ENCODE data around the gene TMEM120B.

TMEM120B gene

DNA sequence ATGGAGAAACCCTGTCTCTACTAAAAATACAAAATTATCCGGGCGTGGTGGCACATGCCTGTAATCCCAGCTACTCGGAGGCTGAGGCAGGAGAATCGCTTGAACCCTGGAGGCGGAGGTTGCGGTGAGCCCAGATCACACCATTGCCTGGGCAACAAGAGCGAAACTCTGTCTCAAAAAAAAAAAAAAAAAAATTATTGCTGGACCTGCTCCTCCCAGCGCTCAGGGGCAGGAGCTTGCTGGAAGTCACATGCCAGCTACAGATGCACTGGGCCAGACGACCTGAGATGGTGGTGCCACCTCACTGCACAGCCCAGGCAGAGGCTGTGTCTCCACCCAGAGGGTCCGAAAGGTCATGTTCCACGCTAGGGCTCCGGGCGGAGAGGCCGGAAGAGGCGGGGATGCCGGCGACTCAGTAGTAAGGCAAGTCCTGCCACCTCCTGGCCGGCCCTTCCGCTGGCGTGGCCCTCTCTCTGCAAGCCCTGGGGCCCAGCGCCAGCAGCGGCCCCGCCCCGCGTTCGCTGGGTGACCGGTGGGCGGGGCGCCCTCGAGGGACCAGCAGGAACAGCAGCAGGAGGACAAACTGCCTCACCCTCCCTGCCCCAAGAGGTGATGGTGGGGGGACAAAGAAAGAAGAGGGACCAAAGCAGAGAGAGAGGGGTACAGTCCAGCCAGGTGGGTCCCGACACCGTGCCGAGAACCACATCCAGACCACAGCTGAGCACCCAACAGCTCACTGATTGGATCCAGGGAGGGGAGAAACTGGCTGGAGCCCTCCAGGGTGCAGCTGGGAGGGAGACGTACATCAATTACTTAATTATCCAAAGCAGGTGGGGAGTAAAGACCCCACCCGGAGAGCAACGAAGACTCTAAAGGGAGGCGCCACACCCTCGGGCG, 84.6 kb downstream of the TMEM120B start:
- DNase-seq (ENCODE audit: extremely low read depth, low read depth) = peak; percentile 80
- TF ChIP-seq, protein P1, sequence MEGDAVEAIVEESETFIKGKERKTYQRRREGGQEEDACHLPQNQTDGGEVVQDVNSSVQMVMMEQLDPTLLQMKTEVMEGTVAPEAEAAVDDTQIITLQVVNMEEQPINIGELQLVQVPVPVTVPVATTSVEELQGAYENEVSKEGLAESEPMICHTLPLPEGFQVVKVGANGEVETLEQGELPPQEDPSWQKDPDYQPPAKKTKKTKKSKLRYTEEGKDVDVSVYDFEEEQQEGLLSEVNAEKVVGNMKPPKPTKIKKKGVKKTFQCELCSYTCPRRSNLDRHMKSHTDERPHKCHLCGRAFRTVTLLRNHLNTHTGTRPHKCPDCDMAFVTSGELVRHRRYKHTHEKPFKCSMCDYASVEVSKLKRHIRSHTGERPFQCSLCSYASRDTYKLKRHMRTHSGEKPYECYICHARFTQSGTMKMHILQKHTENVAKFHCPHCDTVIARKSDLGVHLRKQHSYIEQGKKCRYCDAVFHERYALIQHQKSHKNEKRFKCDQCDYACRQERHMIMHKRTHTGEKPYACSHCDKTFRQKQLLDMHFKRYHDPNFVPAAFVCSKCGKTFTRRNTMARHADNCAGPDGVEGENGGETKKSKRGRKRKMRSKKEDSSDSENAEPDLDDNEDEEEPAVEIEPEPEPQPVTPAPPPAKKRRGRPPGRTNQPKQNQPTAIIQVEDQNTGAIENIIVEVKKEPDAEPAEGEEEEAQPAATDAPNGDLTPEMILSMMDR (IDR thresholded peaks at IDR 0.05; ENCODE audit: low read depth, low read length) = peak; percentile 32

DNA sequence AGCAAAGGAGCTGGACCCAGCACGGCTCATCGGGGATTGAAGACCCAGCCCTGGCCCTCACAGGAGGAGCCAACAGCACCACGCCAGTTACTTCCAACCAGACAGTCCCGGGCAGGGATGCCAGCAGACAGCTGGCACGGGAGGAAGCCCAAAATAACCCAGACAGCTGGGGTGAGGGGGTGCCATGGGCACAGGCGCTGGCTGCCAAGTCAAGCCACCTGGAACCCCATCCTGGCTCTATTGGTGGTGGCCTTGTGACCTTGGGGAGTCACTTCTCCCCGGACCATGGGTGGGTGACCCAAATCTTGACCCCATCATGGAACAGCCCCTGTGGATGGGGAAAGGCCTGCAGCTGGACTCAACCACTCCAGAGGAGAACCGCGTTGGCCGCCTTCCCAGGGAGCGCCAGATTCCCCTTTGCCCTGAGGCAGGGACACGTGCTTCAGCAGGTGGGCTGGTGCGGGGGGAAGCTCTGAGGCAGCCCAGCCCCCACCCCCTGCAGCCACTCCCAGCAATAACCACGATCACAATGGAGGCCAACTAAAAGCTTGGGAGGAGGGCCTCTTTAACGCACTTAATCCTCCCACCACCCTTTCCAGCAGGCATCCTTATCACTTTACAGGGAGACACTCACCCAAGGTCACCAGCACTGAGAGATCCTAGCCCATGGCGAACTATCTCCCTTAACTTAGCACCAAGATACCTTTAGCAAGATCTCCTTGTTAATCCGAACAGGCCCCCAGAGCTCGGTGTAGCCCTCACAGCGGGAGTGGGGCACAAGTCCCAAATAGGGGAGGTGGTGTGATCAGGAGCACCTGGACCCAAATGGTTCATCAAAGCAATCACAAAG, 85.6 kb downstream of the TMEM120B start:
- no peak for DNase-seq (ENCODE audit: extremely low read depth, low read depth)
- TF ChIP-seq, protein P1 (IDR thresholded peaks at IDR 0.05; ENCODE audit: low read depth, low read length) = no peak

DNA sequence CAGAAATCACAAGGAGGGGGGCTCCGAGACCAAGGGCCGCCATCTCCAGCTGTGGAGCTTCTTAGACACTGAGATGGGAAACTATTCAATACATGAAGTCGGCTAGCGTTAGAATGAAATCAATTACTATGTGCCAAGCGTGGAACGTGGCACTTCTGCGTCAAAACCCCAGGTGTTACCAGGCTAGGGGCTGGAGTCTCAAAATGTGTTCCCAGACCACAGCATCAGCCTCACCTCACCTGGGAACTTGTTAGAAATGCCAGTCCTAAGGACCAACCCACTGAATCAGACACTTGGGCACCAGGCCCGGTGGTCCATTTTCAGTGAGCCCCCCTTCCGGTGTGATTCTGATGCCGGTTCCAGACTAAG, 86.2 kb downstream of the TMEM120B start:
- TF ChIP-seq, protein P1 (IDR thresholded peaks at IDR 0.05; ENCODE audit: low read depth, low read length) = no peak
- DNase-seq (ENCODE audit: extremely low read depth, low read depth) = no peak

DNA sequence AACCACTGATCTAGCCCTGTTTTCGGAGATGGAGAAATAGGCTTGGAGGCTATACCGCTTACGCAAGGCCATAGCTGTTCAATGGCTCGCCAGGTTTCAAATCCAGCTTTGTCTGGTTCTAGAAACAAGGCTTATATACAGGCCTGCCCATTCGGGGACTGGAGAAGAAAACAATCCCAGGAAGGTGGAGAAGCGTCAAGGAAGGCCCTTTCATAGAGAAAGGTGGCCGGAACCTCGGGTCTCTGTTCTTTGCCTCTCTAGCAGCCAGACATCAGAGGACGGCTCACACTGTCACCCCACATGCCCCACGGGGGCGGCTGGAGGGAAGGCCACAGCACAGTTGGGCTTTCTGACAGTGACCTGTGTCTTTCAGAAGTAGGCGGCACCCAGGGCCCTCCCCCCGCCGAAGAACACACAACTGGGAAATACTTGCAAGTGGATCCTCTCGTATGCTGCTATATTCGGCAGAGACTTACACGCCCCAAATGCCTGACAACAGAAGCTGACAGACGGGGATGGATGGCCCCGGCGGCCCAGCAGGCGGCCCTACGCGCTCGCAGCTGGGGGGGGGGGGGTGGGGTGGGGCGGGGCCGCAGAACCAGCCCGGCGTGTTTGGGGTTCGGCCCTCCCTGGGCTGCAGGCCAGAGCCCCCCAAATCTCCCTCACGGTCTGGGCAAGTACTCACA, 86.7 kb downstream of the TMEM120B start:
- TF ChIP-seq, protein P1 (IDR thresholded peaks at IDR 0.05; ENCODE audit: low read depth, low read length) = no peak
- no peak for DNase-seq (ENCODE audit: extremely low read depth, low read depth)

DNA sequence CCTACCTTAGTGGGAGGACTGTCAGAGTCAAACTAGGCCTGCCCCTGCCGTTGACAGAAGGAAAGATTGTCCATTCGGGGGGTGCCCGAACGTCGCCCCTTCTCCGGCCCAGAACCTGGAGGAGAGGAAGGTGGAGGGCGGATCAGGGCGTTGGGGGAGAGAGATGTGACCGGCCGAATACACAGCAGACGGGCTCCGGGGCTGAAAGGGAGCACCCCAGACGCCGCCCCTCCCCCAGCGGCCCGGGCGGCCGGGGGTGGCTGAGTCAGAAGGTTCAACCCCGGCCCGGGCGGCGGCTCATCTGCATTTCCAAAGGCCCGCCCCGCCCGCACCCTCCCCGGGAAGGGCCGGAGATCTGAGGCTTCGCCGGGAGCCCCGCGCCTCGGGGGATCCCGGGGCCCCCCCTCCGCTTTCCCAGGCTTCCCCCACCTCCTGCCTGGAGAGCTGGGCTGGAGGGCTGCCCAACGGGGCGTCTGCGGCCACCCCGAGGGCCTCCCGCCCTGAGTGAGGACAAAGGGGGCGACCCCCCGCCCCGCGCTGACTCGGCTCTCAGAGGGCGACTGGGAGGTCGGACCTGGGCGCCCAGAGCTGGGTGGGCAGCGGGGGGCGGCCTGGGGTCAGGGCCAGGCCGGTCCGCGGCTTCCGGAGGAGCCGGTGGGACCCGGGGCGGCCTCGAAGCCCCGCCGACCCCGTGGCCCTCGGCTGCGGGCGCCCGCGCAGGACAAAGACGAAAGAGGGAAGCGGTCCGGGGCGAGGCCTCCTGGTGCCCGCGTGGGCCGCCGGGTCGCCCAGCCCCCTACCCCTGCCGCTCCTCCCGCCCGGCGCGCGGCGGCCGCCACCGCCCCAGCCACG, 87.5 kb downstream of the TMEM120B start:
- peak; percentile 79 for DNase-seq (ENCODE audit: extremely low read depth, low read depth)
- TF ChIP-seq, protein P1 (IDR thresholded peaks at IDR 0.05; ENCODE audit: low read depth, low read length) = no peak

DNA sequence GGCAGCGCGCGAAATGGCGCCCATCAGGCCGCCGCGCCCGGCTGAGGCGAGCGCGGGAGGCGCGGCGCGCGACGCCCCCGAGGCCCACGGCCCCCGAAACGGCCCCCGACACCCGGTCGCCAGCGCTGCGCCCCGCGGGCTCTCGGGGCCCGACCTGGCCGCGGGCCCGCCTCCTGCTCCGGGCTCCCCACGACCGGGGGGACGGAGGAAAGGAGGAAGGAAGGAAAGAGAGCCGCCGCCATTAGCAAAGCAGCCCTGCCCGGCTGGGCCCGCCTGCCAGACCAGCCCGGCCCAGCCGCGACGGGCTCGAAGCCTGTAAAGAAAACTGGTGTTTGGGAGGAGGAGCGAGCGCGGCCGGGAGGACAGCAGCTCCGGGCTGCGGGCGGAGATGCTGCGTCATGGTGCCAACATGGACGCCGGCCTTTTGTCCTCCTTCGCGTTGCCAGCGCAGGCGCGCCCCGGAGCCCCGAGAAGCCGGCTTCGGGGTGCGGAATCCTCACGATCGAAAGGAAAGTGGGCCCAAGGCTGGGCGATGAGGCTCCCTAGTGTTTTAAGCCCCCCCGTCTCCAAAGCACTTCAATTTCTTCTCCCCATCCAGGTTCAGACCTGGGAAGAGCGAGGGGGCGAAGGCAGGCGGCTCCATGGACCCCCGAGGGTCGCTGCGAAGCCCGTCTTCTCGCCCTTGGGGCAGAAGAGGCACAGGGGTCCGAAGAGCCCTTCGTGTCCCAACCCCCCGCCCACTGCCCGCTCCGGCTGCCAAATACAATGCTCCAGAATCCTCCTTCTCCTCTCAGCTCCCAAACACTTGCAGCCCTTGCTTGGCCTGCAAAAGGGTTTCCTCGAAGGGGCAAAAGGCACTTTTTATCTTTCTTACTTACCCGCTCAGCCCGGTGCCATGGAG, 88.4 kb downstream of the TMEM120B start:
- DNase-seq (ENCODE audit: extremely low read depth, low read depth) = no peak
- TF ChIP-seq, protein P1 (IDR thresholded peaks at IDR 0.05; ENCODE audit: low read depth, low read length) = no peak

Measured in AG09319 (cell line).